GM18517 (cell line): ENCODE data around the gene ARFGAP1.

ENCODE experiments used
- ATAC-seq: cut with Tn5 transposase; IDR thresholded peaks from one replicate; pipeline ENCODE4 v1.9.1; 2021; ENCODE audit warnings: mild to moderate bottlenecking, moderate library complexity; ENCODE audit not compliant: unreplicated experiment

ARFGAP1 gene

GRCh38 chr20:63272105-63273058 is at the start of gene ARFGAP1:
Gene ARFGAP1 (plus strand): TSS chr20:63272813. CDS start chr20:63275581, 2,768 bp downstream.
- peak; percentile 87 for ATAC-seq

GRCh38 chr20:63223121-63223825 is 49.3 kb upstream of the ARFGAP1 start:
- ATAC-seq: no peak

- ATAC-seq: no peak
These were observed 48.8 kb upstream of the ARFGAP1 start for GRCh38 chr20:63223826-63224207.

- no peak for ATAC-seq
These were observed 48.1 kb upstream of the ARFGAP1 start for GRCh38 chr20:63224412-63225081.

- ATAC-seq: no peak
These were observed 47.5 kb upstream of the ARFGAP1 start for GRCh38 chr20:63225082-63225454.

GRCh38 chr20:63226042-63226943 is 46.3 kb upstream of the ARFGAP1 start:
- no peak for ATAC-seq

- no peak for ATAC-seq
These were observed 45.4 kb upstream of the ARFGAP1 start for GRCh38 chr20:63227260-63227659.

GRCh38 chr20:63228806-63229205 is 43.8 kb upstream of the ARFGAP1 start:
- no peak for ATAC-seq

GRCh38 chr20:63230800-63231268 is 41.8 kb upstream of the ARFGAP1 start:
- ATAC-seq: no peak

GRCh38 chr20:63232235-63233060 is 40.2 kb upstream of the ARFGAP1 start:
- no peak for ATAC-seq

- ATAC-seq: no peak
These were observed 39.6 kb upstream of the ARFGAP1 start for GRCh38 chr20:63233061-63233344.

- no peak for ATAC-seq
These were observed 38.7 kb upstream of the ARFGAP1 start for GRCh38 chr20:63233924-63234323.

- no peak for ATAC-seq
These were observed 37.8 kb upstream of the ARFGAP1 start for GRCh38 chr20:63234693-63235398.

GRCh38 chr20:63235399-63235983 is 37.1 kb upstream of the ARFGAP1 start, which contains the start of gene BIRC7:
Gene BIRC7 (plus strand): TSS chr20:63235905. CDS start chr20:63236097, 192 bp downstream.
- no peak for ATAC-seq

GRCh38 chr20:63236116-63236837 is 36.3 kb upstream of the ARFGAP1 start:
- ATAC-seq: no peak

- no peak for ATAC-seq
These were observed 34.6 kb upstream of the ARFGAP1 start for GRCh38 chr20:63238031-63238430.

GRCh38 chr20:63238514-63239125 is 34.0 kb upstream of the ARFGAP1 start:
- no peak for ATAC-seq
